Measurements from ENCODE around the gene IL18BP.

DNA sequence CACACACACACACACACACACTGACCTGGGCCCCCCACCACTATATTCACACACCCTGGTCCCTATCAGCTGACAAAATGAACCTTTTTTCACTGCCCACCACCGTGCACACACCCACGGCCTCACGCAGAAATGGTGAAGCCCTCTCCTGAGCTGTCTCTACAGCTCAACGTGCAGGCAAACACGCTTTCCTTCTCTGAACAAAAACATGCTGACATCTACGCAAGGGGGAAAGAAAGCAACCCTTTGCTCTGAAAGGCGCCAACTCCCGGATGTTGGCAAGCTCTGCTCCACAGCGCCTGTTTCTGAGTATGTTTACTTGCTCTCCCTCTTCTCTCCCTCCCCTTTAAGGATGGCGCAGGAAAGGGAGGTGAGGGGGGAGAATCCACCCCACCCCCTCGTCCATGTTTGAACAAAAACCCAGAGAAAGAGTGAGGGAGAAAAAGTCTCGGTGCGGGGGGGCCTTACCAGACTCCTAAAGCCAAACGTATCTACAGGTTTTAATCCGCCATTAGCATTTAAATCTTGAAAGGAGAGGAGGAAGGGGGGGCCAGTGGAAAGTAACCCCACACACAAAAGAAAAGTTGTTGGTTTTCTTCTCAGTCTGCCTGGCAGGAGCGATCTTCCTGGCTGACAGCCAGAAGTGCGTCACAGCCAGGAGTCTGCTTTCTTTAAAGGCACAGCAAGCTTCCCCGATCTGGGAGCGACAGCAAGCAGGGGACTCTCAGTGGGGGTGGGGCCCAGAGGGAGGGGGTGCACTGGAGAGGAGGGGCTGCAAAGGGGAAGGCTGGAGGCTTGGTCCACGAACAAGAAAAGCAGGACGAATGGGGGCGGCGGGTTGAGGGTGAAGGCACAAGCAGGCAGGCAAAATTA lies 42.0 kb downstream of the IL18BP start:
- TF ChIP-seq, protein P1, sequence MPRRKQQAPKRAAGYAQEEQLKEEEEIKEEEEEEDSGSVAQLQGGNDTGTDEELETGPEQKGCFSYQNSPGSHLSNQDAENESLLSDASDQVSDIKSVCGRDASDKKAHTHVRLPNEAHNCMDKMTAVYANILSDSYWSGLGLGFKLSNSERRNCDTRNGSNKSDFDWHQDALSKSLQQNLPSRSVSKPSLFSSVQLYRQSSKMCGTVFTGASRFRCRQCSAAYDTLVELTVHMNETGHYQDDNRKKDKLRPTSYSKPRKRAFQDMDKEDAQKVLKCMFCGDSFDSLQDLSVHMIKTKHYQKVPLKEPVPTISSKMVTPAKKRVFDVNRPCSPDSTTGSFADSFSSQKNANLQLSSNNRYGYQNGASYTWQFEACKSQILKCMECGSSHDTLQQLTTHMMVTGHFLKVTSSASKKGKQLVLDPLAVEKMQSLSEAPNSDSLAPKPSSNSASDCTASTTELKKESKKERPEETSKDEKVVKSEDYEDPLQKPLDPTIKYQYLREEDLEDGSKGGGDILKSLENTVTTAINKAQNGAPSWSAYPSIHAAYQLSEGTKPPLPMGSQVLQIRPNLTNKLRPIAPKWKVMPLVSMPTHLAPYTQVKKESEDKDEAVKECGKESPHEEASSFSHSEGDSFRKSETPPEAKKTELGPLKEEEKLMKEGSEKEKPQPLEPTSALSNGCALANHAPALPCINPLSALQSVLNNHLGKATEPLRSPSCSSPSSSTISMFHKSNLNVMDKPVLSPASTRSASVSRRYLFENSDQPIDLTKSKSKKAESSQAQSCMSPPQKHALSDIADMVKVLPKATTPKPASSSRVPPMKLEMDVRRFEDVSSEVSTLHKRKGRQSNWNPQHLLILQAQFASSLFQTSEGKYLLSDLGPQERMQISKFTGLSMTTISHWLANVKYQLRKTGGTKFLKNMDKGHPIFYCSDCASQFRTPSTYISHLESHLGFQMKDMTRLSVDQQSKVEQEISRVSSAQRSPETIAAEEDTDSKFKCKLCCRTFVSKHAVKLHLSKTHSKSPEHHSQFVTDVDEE (CRISPR knock-in tag; IDR thresholded peaks at IDR 0.05), result no peak
- TF ChIP-seq ZFP3 (CRISPR knock-in tag; IDR thresholded peaks at IDR 0.05) (no peak), OSR1 (CRISPR knock-in tag; IDR thresholded peaks at IDR 0.05) (no peak), ZNF70 (CRISPR knock-in tag; IDR thresholded peaks at IDR 0.05) (no peak)
